H1 (cell line): ENCODE measurements around the gene BABAM2. TPM values are rescaled to one million over a fixed set of nuclear protein-coding genes. Genes with fewer than 3 reads are reported as not detected.

ENCODE experiments used
- BRCA1 ChIP-seq: IDR thresholded peaks from 2 replicates; pipeline ENCODE4 v1.6.1; 2012; ENCODE audit warnings: low read depth, low read length, improper control_type of control experiment
- CHD2 ChIP-seq: IDR thresholded peaks from 2 replicates; pipeline ENCODE4 v1.6.1; 2012; ENCODE audit warnings: low read length, improper control_type of control experiment
- SP4 ChIP-seq: IDR thresholded peaks from 2 replicates; pipeline ENCODE4 v1.6.1; 2012; ENCODE audit warnings: low read length, inconsistent platforms
- polyA plus RNA-seq, 7 experiments: library from polyadenylated mRNA; depleted of rRNA in 3 of 7; stranded (reverse) in 5 of 7; unstranded in 2 of 7; fragments of >200 nt in 5 of 7; fragments of 200-250 nt in 2 of 7; gene quantifications; 1 replicate in 5 of 7; 2 replicates in 1 of 7; 4 replicates in 1 of 7; pipeline versions ENCODE4 v1.2.1 to v1.2.3, GENCODE V29; 2011 to 2013; ENCODE audit warnings: missing spikeins in 2 of 7, mixed read lengths in 2 of 7
- total RNA-seq: library from RNA; stranded (reverse); fragmentation: NEBNext Ultra II Directional; extraction: Animal tissue kit (Norgen Biotek cat#: 25700); gene quantifications from 2 replicates; pipeline ENCODE4 v1.2.1, GENCODE V29; 2021
- TF ChIP-seq, protein P1 (sequence below): IDR thresholded peaks from 2 replicates; pipeline ENCODE4 v1.6.1; 2011; ENCODE audit warnings: low read depth, mild to moderate bottlenecking, low read length; ENCODE audit not compliant: insufficient read depth

BABAM2 gene
- total and polyA plus RNA-seq, 2 of the 8 experiments (the other 6 are each of a cell fraction or from before 2014, with no cell fraction given): 15.8 to 20.9 TPM

- TF ChIP-seq, protein P1, sequence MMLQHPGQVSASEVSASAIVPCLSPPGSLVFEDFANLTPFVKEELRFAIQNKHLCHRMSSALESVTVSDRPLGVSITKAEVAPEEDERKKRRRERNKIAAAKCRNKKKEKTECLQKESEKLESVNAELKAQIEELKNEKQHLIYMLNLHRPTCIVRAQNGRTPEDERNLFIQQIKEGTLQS: no peak
- no peak for TF ChIP-seq BRCA1
- no peak for TF ChIP-seq SP4
- TF ChIP-seq CHD2: no peak
Measured at GRCh38 chr2:28283861-28284260, 393.3 kb downstream of the BABAM2 start (continued).
